ENCODE measurements around the gene POLR3A.

POLR3A gene

GRCh38 chr10:77972148-77972547 lies 57.2 kb downstream of the POLR3A start:
- TF ChIP-seq, protein P1, sequence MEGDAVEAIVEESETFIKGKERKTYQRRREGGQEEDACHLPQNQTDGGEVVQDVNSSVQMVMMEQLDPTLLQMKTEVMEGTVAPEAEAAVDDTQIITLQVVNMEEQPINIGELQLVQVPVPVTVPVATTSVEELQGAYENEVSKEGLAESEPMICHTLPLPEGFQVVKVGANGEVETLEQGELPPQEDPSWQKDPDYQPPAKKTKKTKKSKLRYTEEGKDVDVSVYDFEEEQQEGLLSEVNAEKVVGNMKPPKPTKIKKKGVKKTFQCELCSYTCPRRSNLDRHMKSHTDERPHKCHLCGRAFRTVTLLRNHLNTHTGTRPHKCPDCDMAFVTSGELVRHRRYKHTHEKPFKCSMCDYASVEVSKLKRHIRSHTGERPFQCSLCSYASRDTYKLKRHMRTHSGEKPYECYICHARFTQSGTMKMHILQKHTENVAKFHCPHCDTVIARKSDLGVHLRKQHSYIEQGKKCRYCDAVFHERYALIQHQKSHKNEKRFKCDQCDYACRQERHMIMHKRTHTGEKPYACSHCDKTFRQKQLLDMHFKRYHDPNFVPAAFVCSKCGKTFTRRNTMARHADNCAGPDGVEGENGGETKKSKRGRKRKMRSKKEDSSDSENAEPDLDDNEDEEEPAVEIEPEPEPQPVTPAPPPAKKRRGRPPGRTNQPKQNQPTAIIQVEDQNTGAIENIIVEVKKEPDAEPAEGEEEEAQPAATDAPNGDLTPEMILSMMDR (IDR thresholded peaks at IDR 0.05; ENCODE audit: low read length, missing control alignments), result no peak
- no peak for DNase-seq (ENCODE audit: low read depth)
- H3K4me3 ChIP-seq (replicated peaks; ENCODE audit: low read depth, low read length), result no peak overlapping the region

- H3K4me3 ChIP-seq (replicated peaks; ENCODE audit: low read depth, low read length), result no peak overlapping the region
- TF ChIP-seq, protein P1 (IDR thresholded peaks at IDR 0.05; ENCODE audit: low read length, missing control alignments), result no peak
- DNase-seq (ENCODE audit: low read depth), result no peak
Measured at GRCh38 chr10:77971804-77972144, 57.5 kb downstream of the POLR3A start.

DNA sequence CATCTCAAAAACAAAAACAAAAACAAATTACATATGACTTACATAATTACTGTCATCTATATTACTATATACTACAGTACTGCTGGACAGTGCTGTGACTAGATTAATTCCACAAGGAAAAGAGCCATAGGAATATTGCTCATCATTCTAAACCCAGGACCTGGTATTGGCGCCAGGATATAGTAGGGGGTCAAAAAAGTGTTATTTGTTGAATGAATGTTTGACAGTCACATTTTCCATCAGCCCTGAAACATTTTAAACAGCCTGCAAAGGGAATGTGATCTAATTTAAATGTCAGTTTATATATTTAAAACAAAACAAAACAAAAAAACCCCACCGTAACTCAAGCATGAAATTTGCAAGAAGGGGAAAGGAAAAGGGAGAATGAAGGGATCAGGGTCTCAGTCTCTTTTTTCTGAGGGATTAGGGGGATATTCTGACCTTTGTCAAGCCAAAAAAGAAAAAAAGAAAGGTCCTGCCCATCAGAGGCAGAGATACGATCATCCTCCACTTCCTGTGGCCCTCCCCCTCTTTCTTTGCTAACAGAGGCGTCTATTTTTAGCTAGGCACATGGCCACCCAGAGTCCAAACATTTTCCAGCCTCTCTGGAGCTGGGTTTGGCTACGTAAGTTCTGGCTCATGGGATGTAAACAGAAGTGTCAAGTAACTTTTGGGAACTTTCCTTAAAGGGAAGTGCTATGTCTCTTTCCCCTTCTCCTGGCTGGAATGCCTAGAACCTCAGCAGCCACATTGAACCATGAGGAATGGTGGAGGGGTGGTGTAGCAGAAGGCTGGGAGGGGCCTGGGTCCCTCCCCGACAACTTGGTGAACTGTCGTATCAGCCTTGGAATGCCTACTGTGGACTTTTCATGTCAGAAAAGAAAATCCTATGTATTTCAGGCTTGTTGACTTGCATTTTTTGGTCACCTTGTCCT lies 58.2 kb downstream of the POLR3A start:
- no peak overlapping the region for H3K4me3 ChIP-seq (replicated peaks; ENCODE audit: low read depth, low read length)
- TF ChIP-seq, protein P1 (IDR thresholded peaks at IDR 0.05; ENCODE audit: low read length, missing control alignments), result no peak
- peak; percentile 93 for DNase-seq (ENCODE audit: low read depth)

DNA sequence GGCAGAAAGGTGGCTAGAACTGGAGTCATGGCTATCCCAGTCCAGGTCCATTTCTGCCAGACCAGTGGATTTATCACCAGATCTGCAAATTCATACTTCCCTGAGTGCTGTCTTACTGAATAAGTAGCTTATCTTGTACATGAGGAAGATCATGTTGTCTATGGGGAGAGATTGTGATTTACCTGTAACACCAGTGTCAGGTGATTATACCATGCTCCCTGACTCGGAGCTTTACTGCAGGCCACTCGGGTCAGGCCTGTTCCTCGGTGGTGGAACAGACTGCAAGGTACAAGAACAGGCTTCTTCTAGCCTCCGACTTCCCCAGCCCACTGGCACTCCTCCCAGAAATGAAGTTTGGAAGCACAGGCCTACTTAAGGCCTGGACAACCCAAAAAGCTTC lies 60.2 kb downstream of the POLR3A start:
- DNase-seq (ENCODE audit: low read depth), result no peak
- H3K4me3 ChIP-seq (replicated peaks; ENCODE audit: low read depth, low read length), result no peak overlapping the region
- TF ChIP-seq, protein P1 (IDR thresholded peaks at IDR 0.05; ENCODE audit: low read length, missing control alignments), result no peak

DNA sequence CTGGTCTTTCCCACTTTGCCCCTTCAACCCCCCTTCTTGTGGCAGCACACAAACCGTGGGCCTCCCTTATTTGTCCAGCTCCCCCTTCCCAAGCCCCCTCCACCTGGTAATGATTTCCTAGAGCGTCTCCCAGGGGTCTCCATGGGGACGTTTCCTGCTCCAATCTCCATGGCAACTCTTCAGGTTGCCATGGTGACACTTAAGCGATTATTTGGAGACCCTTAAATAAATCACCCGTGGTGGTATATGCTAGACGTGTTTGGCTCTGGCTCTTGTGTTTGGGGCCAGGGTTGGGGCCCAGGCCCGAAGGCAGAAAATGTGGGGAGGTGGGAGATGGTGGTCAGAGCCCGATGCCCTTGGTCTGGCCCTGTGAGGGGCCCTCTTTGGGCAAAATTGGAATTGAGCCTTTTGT lies 61.7 kb downstream of the POLR3A start:
- DNase-seq (ENCODE audit: low read depth), result no peak
- TF ChIP-seq, protein P1 (IDR thresholded peaks at IDR 0.05; ENCODE audit: low read length, missing control alignments), result no peak
- no peak overlapping the region for H3K4me3 ChIP-seq (replicated peaks; ENCODE audit: low read depth, low read length)

DNA sequence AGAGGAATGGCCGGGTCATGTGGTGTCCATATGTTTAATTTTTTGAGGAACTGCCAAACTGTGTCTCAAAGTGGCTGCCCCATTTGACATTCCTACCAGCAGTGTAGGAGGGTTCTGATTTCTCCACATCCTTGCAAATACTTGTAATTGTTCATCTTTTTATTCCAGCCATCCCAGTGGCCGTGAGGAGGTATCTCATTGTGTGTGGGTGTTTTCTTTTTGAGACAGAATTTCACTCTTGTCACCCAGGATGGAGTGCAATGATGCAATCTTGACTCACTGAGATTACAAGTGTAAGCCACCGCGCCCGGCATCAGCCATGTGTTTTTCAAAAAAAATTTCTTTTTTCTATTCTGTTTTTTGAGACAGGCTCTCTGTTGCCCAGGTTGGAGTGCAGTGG lies 64.0 kb downstream of the POLR3A start:
- no peak overlapping the region for H3K4me3 ChIP-seq (replicated peaks; ENCODE audit: low read depth, low read length)
- DNase-seq (ENCODE audit: low read depth), result peak; percentile 85

More for the DNA sequence above, 64.0 kb downstream of the POLR3A start:
- TF ChIP-seq, protein P1 (IDR thresholded peaks at IDR 0.05; ENCODE audit: low read length, missing control alignments), result no peak

All from fibroblast of pulmonary artery (primary cell).